OCI-LY7 (cell line): Measurements from ENCODE around the gene PLCD4. TPM values are rescaled to one million over a fixed set of nuclear protein-coding genes. Genes with fewer than 3 reads are reported as not detected.
A peak's percentile ranks its signal among the peaks of the same experiment; 100 is the strongest.

Experiments
- BruUV-seq: library from RNA; stranded (reverse); fragments of 400-500 nt; replicated peaks from 2 replicates; lab custom pipeline; 2021; lab: Mats Ljungman, UMichigan
- CTCF ChIA-PET: fragments of 300-600 bp; sonication (Branson Sonifier 250); formaldehyde crosslinking; loops from one replicate; lab custom pipeline; 2022; ENCODE audit warnings: antibody characterized with exemption; ENCODE audit not compliant: unreplicated experiment; lab: Charles Lee
- POLR2A ChIA-PET: fragments of 300-600 bp; sonication (Branson Sonifier 250); formaldehyde crosslinking; loops from one replicate; lab custom pipeline; 2022; ENCODE audit warnings: antibody characterized with exemption; lab: Charles Lee
- DNase-seq: peaks from one replicate; pipeline ENCODE4 v3.0.0-alpha.2; 2015; ENCODE audit warnings: low spot score
- H2AFZ ChIP-seq: fragments of 200-600 bp; sonication (generic), shearing (Covaris generic); 2 replicates; pipeline ENCODE4 v1.6.1; 2014; ENCODE audit warnings: mild to moderate bottlenecking, antibody characterized with exemption, low read length, moderate library complexity
- H3K27ac ChIP-seq: fragments of 200-600 bp; sonication (generic); 2 replicates; pipeline ENCODE4 v1.5.1; 2014; ENCODE audit warnings: mixed run types, low read depth, mild to moderate bottlenecking, moderate library complexity, low read length, inconsistent platforms; ENCODE audit not compliant: poor library complexity, severe bottlenecking
- H3K36me3 ChIP-seq: fragments of 200-600 bp; sonication (generic); 2 replicates; pipeline ENCODE4 v1.6.1; 2014; ENCODE audit warnings: mild to moderate bottlenecking, antibody characterized with exemption, low read length, moderate library complexity, mixed read lengths; ENCODE audit not compliant: insufficient read depth
- H3K4me1 ChIP-seq: fragments of 200-600 bp; sonication (generic); 2 replicates; pipeline ENCODE4 v1.5.1; 2014; ENCODE audit warnings: mild to moderate bottlenecking, low read length; ENCODE audit not compliant: insufficient read depth, poor library complexity, severe bottlenecking
- H3K4me2 ChIP-seq: fragments of 200-600 bp; sonication (generic); 2 replicates; pipeline ENCODE4 v1.6.1; 2014; ENCODE audit warnings: mild to moderate bottlenecking, low read length
- H3K4me3 ChIP-seq: fragments of 200-600 bp; sonication (generic); 2 replicates; pipeline ENCODE4 v1.5.1; 2014; ENCODE audit warnings: mild to moderate bottlenecking, low read depth, low read length; ENCODE audit not compliant: poor library complexity, severe bottlenecking
- H3K79me2 ChIP-seq: fragments of 200-600 bp; sonication (generic); 2 replicates; pipeline ENCODE4 v1.6.1; 2016; ENCODE audit warnings: low read depth, mild to moderate bottlenecking, low read length, moderate library complexity, mixed read lengths; ENCODE audit not compliant: insufficient read depth
- H3K9me2 ChIP-seq: fragments of 200-600 bp; sonication (generic); 2 replicates; pipeline ENCODE4 v1.6.1; 2016; ENCODE audit warnings: mild to moderate bottlenecking, low read length, mixed read lengths; ENCODE audit not compliant: insufficient read depth
- H3K9me3 ChIP-seq: fragments of 200-600 bp; sonication (generic); 2 replicates; pipeline ENCODE4 v1.6.1; 2014; ENCODE audit warnings: mild to moderate bottlenecking, mixed run types, low read length, mixed read lengths
- H4K20me1 ChIP-seq: fragments of 200-600 bp; sonication (generic); 2 replicates; pipeline ENCODE4 v1.6.1; 2014; ENCODE audit warnings: mild to moderate bottlenecking, antibody characterized with exemption, low read length, moderate library complexity, mixed read lengths; ENCODE audit not compliant: insufficient read depth
- CTCF ChIP-seq: fragments of 200-600 bp; sonication (generic); conservative IDR thresholded peaks from 2 replicates; pipeline ENCODE4 v1.5.1; 2014; ENCODE audit warnings: mild to moderate bottlenecking, antibody characterized with exemption, low read length, moderate library complexity, mixed read lengths
- EZH2phosphoT487 ChIP-seq: fragments of 200-600 bp; sonication (generic); IDR thresholded peaks from 2 replicates; pipeline ENCODE4 v1.6.1; 2018; ENCODE audit warnings: low read depth, borderline replicate concordance, mild to moderate bottlenecking, mixed run types, antibody characterized with exemption, low read length, moderate library complexity, mixed read lengths
- intact Hi-C: fragments of 100-400 bp; cut with micrococcal nuclease; formaldehyde crosslinking; loops from one replicate; pipeline ENCODE4 v1.10.0; 2022; ENCODE audit not compliant: unreplicated experiment
- total RNA-seq, 2 experiments: library from RNA; depleted of rRNA in 1 of 2; stranded (reverse); fragments of >200 nt in 1 of 2; shearing (Covaris generic) in 1 of 2; gene quantifications; 2 replicates each; pipeline ENCODE4 v1.2.3, GENCODE V29; 2014 to 2022

PLCD4 gene
- total RNA-seq, 2 experiments from 2014 or later, result 0.25 to 0.48 TPM

GRCh38 chr2:218664653-218665052, 57.0 kb downstream of the PLCD4 start:
- intact Hi-C loops, result no loop called here
- Histone ChIP-seq H3K9me3 (no peaks in the 10 kb centered on the region), H4K20me1 (no peaks in the 10 kb centered on the region), H3K79me2 (peaks cover 12% of the 10 kb centered on the region; the same call in 1 of the 2 replicates), H3K27ac (no peak overlapping the region), H3K4me1 (peaks cover 9% of the 10 kb centered on the region), H2AFZ (no peak overlapping the region), H3K36me3 (peaks cover 73% of the 10 kb centered on the region), H3K4me2 (no peak overlapping the region), H3K4me3 (no peak overlapping the region), H3K9me2 (no peaks in the 10 kb centered on the region)
- no peak for DNase-seq
- no TSS peak for BruUV-seq
- ChIA-PET CTCF (no interaction called here), POLR2A (no interaction called here)
- no peak for TF ChIP-seq EZH2phosphoT487
- no peak for TF ChIP-seq CTCF

- Histone ChIP-seq H2AFZ (peak overlapping the region; percentile 92; the same call in 1 of the 2 replicates), H3K4me1 (peaks cover 13% of the 10 kb centered on the region), H3K9me3 (no peaks in the 10 kb centered on the region), H3K4me3 (peak overlapping the region; percentile 80), H3K27ac (peak overlapping the region; percentile 30), H3K9me2 (no peaks in the 10 kb centered on the region), H4K20me1 (no peaks in the 10 kb centered on the region), H3K36me3 (peaks cover 22% of the 10 kb centered on the region), H3K4me2 (peak overlapping the region; percentile 90), H3K79me2 (peaks cover 8% of the 10 kb centered on the region; the same call in 1 of the 2 replicates)
- TF ChIP-seq EZH2phosphoT487 (no peak), CTCF (no peak)
- POLR2A ChIA-PET, result interaction anchor here (0.6 to 4.6 kb wide), 8 partner anchors 12 to 930 kb away, joined by 3 to 55 read pairs (median 4); partner anchors contain the start of genes BCS1L and ZNF142
- no peak for DNase-seq
- intact Hi-C loops, result loop anchor here (1.0 kb wide), 1 partner anchor 12 kb away; the partner anchor contains the start of genes BCS1L and ZNF142
- CTCF ChIA-PET, result interaction anchor here (1.0 to 2.7 kb wide), 3 partner anchors 11 to 16 kb away, joined by 3 to 16 read pairs (median 3); partner anchors contain the start of genes BCS1L and ZNF142
- BruUV-seq, result TSS peak; percentile 86
Measured at GRCh38 chr2:218671097-218671653, 63.5 kb downstream of the PLCD4 start.
